ENCODE data around the gene FGD1.

FGD1 gene

GRCh38 chrX:54473993-54474859 is 21.8 kb downstream of the FGD1 start:
- no peaks in the 10 kb centered on the region for H3K4me1 ChIP-seq (ENCODE audit: control insufficient read depth, insufficient read depth, low read length, poor library complexity, severe bottlenecking)
- H3K27ac ChIP-seq (ENCODE audit: insufficient read depth, low read length, poor library complexity, severe bottlenecking) = no peak overlapping the region
- DNase-seq = no peak

GRCh38 chrX:54470054-54470760 is 25.8 kb downstream of the FGD1 start:
- no peaks in the 10 kb centered on the region for H3K27me3 ChIP-seq (replicated peaks; ENCODE audit: control insufficient read depth, insufficient read depth, low read length, poor library complexity, severe bottlenecking)
- no peaks in the 10 kb centered on the region for H3K9me3 ChIP-seq (ENCODE audit: control insufficient read depth, low read length)
- no peak for DNase-seq
- H3K4me3 ChIP-seq (ENCODE audit: insufficient read depth, low read depth, low read length, poor library complexity, severe bottlenecking) = no peak overlapping the region
- no peaks in the 10 kb centered on the region for H3K4me1 ChIP-seq (ENCODE audit: control insufficient read depth, insufficient read depth, low read length, poor library complexity, severe bottlenecking)
- H3K36me3 ChIP-seq (ENCODE audit: control insufficient read depth, insufficient read depth, low read length) = no peaks in the 10 kb centered on the region
- H3K27ac ChIP-seq (ENCODE audit: insufficient read depth, low read length, poor library complexity, severe bottlenecking) = no peak overlapping the region

More at GRCh38 chrX:54473993-54474859, 21.8 kb downstream of the FGD1 start:
- H3K9me3 ChIP-seq (ENCODE audit: control insufficient read depth, low read length) = no peaks in the 10 kb centered on the region
- H3K27me3 ChIP-seq (replicated peaks; ENCODE audit: control insufficient read depth, insufficient read depth, low read length, poor library complexity, severe bottlenecking) = no peaks in the 10 kb centered on the region
- H3K4me3 ChIP-seq (ENCODE audit: insufficient read depth, low read depth, low read length, poor library complexity, severe bottlenecking) = no peak overlapping the region
- no peaks in the 10 kb centered on the region for H3K36me3 ChIP-seq (ENCODE audit: control insufficient read depth, insufficient read depth, low read length)

- H3K36me3 ChIP-seq (ENCODE audit: control insufficient read depth, insufficient read depth, low read length) = no peaks in the 10 kb centered on the region
- no peaks in the 10 kb centered on the region for H3K27me3 ChIP-seq (replicated peaks; ENCODE audit: control insufficient read depth, insufficient read depth, low read length, poor library complexity, severe bottlenecking)
- no peak for DNase-seq
- H3K9me3 ChIP-seq (ENCODE audit: control insufficient read depth, low read length) = no peaks in the 10 kb centered on the region
- no peaks in the 10 kb centered on the region for H3K4me1 ChIP-seq (ENCODE audit: control insufficient read depth, insufficient read depth, low read length, poor library complexity, severe bottlenecking)
- no peak overlapping the region for H3K27ac ChIP-seq (ENCODE audit: insufficient read depth, low read length, poor library complexity, severe bottlenecking)
- no peak overlapping the region for H3K4me3 ChIP-seq (ENCODE audit: insufficient read depth, low read depth, low read length, poor library complexity, severe bottlenecking)
Observed at GRCh38 chrX:54452920-54453319, 43.1 kb downstream of the FGD1 start.

- Histone ChIP-seq H3K4me1 (ENCODE audit: control insufficient read depth, insufficient read depth, low read length, poor library complexity, severe bottlenecking) (no peaks in the 10 kb centered on the region), H3K4me3 (ENCODE audit: insufficient read depth, low read depth, low read length, poor library complexity, severe bottlenecking) (no peak overlapping the region), H3K27ac (ENCODE audit: insufficient read depth, low read length, poor library complexity, severe bottlenecking) (no peak overlapping the region), H3K36me3 (ENCODE audit: control insufficient read depth, insufficient read depth, low read length) (peaks cover under 1% of the 10 kb centered on the region), H3K27me3 (replicated peaks; ENCODE audit: control insufficient read depth, insufficient read depth, low read length, poor library complexity, severe bottlenecking) (no peaks in the 10 kb centered on the region), H3K9me3 (ENCODE audit: control insufficient read depth, low read length) (no peaks in the 10 kb centered on the region)
- DNase-seq = no peak
Observed at GRCh38 chrX:54449929-54450328, 46.1 kb downstream of the FGD1 start.

- H3K9me3 ChIP-seq (ENCODE audit: control insufficient read depth, low read length) = no peaks in the 10 kb centered on the region
- no peaks in the 10 kb centered on the region for H3K4me1 ChIP-seq (ENCODE audit: control insufficient read depth, insufficient read depth, low read length, poor library complexity, severe bottlenecking)
- H3K36me3 ChIP-seq (ENCODE audit: control insufficient read depth, insufficient read depth, low read length) = peaks cover 17% of the 10 kb centered on the region
- no peaks in the 10 kb centered on the region for H3K27me3 ChIP-seq (replicated peaks; ENCODE audit: control insufficient read depth, insufficient read depth, low read length, poor library complexity, severe bottlenecking)
- H3K4me3 ChIP-seq (ENCODE audit: insufficient read depth, low read depth, low read length, poor library complexity, severe bottlenecking) = no peak overlapping the region
- no peak overlapping the region for H3K27ac ChIP-seq (ENCODE audit: insufficient read depth, low read length, poor library complexity, severe bottlenecking)
- DNase-seq = no peak
Observed at GRCh38 chrX:54447461-54447860, 48.6 kb downstream of the FGD1 start.

GRCh38 chrX:54446084-54446483 is 50.0 kb downstream of the FGD1 start:
- Histone ChIP-seq H3K36me3 (ENCODE audit: control insufficient read depth, insufficient read depth, low read length) (peaks cover 17% of the 10 kb centered on the region), H3K9me3 (ENCODE audit: control insufficient read depth, low read length) (no peaks in the 10 kb centered on the region), H3K4me1 (ENCODE audit: control insufficient read depth, insufficient read depth, low read length, poor library complexity, severe bottlenecking) (peaks cover 6% of the 10 kb centered on the region), H3K27ac (ENCODE audit: insufficient read depth, low read length, poor library complexity, severe bottlenecking) (no peak overlapping the region), H3K4me3 (ENCODE audit: insufficient read depth, low read depth, low read length, poor library complexity, severe bottlenecking) (no peak overlapping the region), H3K27me3 (replicated peaks; ENCODE audit: control insufficient read depth, insufficient read depth, low read length, poor library complexity, severe bottlenecking) (no peaks in the 10 kb centered on the region)
- no peak for DNase-seq

GRCh38 chrX:54444752-54445151 is 51.3 kb downstream of the FGD1 start:
- DNase-seq = no peak
- peaks cover 17% of the 10 kb centered on the region for H3K36me3 ChIP-seq (ENCODE audit: control insufficient read depth, insufficient read depth, low read length)
- H3K27me3 ChIP-seq (replicated peaks; ENCODE audit: control insufficient read depth, insufficient read depth, low read length, poor library complexity, severe bottlenecking) = no peaks in the 10 kb centered on the region
- H3K27ac ChIP-seq (ENCODE audit: insufficient read depth, low read length, poor library complexity, severe bottlenecking) = no peak overlapping the region
- no peaks in the 10 kb centered on the region for H3K9me3 ChIP-seq (ENCODE audit: control insufficient read depth, low read length)
- H3K4me3 ChIP-seq (ENCODE audit: insufficient read depth, low read depth, low read length, poor library complexity, severe bottlenecking) = no peak overlapping the region
- H3K4me1 ChIP-seq (ENCODE audit: control insufficient read depth, insufficient read depth, low read length, poor library complexity, severe bottlenecking) = peaks cover 7% of the 10 kb centered on the region

- Histone ChIP-seq H3K9me3 (ENCODE audit: control insufficient read depth, low read length) (no peaks in the 10 kb centered on the region), H3K36me3 (ENCODE audit: control insufficient read depth, insufficient read depth, low read length) (peaks cover 17% of the 10 kb centered on the region), H3K27ac (ENCODE audit: insufficient read depth, low read length, poor library complexity, severe bottlenecking) (no peak overlapping the region), H3K27me3 (replicated peaks; ENCODE audit: control insufficient read depth, insufficient read depth, low read length, poor library complexity, severe bottlenecking) (no peaks in the 10 kb centered on the region), H3K4me3 (ENCODE audit: insufficient read depth, low read depth, low read length, poor library complexity, severe bottlenecking) (no peak overlapping the region), H3K4me1 (ENCODE audit: control insufficient read depth, insufficient read depth, low read length, poor library complexity, severe bottlenecking) (peaks cover 7% of the 10 kb centered on the region)
- DNase-seq = no peak
Observed at GRCh38 chrX:54442790-54443189, 53.2 kb downstream of the FGD1 start.

GRCh38 chrX:54439960-54440871 is 55.8 kb downstream of the FGD1 start, which contains the start of gene TSR2:
TSR2 (plus strand) TSS chrX:54440404; CDS start chrX:54440422, 18 bp downstream.
- H3K27ac ChIP-seq (ENCODE audit: insufficient read depth, low read length, poor library complexity, severe bottlenecking) = peak within 1 kb of the TSS; percentile 42
- H3K4me1 ChIP-seq (ENCODE audit: control insufficient read depth, insufficient read depth, low read length, poor library complexity, severe bottlenecking) = peaks cover 7% of the 10 kb centered on the region
- H3K27me3 ChIP-seq (replicated peaks; ENCODE audit: control insufficient read depth, insufficient read depth, low read length, poor library complexity, severe bottlenecking) = no peaks in the 10 kb centered on the region
- no peaks in the 10 kb centered on the region for H3K9me3 ChIP-seq (ENCODE audit: control insufficient read depth, low read length)
- H3K36me3 ChIP-seq (ENCODE audit: control insufficient read depth, insufficient read depth, low read length) = peaks cover 17% of the 10 kb centered on the region
- peak within 1 kb of the TSS; percentile 89 for H3K4me3 ChIP-seq (ENCODE audit: insufficient read depth, low read depth, low read length, poor library complexity, severe bottlenecking)
- DNase-seq = peak; percentile 60 to 70 (median 70)

All from effector memory CD4-positive, alpha-beta T cell (primary cell).